GM12878 (cell line): Measurements from ENCODE around the gene SMIM32. TPM values are rescaled to one million over a fixed set of nuclear protein-coding genes. Genes with fewer than 3 reads are reported as not detected.

Experiments
- ATAC-seq: fragments of 200-7000 bp; cut with Tn5 transposase; 3 replicates; pipeline ENCODE4 v1.9.1; 2020; ENCODE audit warnings: mild to moderate bottlenecking, moderate library complexity
- BruUV-seq: library from RNA; stranded (reverse); fragments of 400-500 nt; replicated peaks from 2 replicates; lab custom pipeline; 2021; lab: Mats Ljungman, UMichigan
- CTCF ChIA-PET: fragments of 300-600 bp; sonication (Branson Sonifier 250); formaldehyde crosslinking; extraction: SDS; loops from one replicate; lab custom pipeline; 2021; ENCODE audit warnings: inconsistent platforms; lab: Yijun Ruan, JAX
- POLR2A ChIA-PET: fragments of 350-600 bp; formaldehyde crosslinking; extraction: SDS; loops from one replicate; lab custom pipeline; 2021; ENCODE audit warnings: inconsistent platforms; lab: Charles Lee
- RAD21 ChIA-PET: fragments of 300-600 bp; sonication (Branson Sonifier 250); formaldehyde crosslinking; loops from one replicate; lab custom pipeline; 2023; ENCODE audit warnings: antibody characterized with exemption; ENCODE audit not compliant: unreplicated experiment; lab: Charles Lee
- SMC1A ChIA-PET: fragments of 300-600 bp; sonication (Branson Sonifier 250); formaldehyde crosslinking; loops from one replicate; lab custom pipeline; 2023; ENCODE audit not compliant: unreplicated experiment, uncharacterized antibody; lab: Charles Lee
- DNase-seq: peaks from one replicate; pipeline ENCODE4 v3.0.0-alpha.2; 2011; ENCODE audit warnings: low read depth, low spot score
- FAIRE-seq: peaks from 3 replicates; lab custom pipeline; 2011; peaks lifted over from hg19 to GRCh38; lab: Jason Lieb, UNC
- H2AFZ ChIP-seq: 2 replicates; pipeline ENCODE4 v1.6.0; 2011; ENCODE audit warnings: low read depth, low read length, control low read depth; ENCODE audit not compliant: control insufficient read depth
- H3K27ac ChIP-seq: 2 replicates; pipeline ENCODE4 v1.5.1; 2011; ENCODE audit warnings: control low read depth; ENCODE audit not compliant: control insufficient read depth, insufficient read depth
- H3K27me3 ChIP-seq, 2 experiments: replicated peaks in 1 of 2; 2 replicates each; pipeline versions ENCODE4 v1.6.0 to v1.6.1; 2011; ENCODE audit warnings: low read length in 1 of 2; ENCODE audit not compliant: control insufficient read depth in 2 of 2, insufficient read depth in 2 of 2
- H3K36me3 ChIP-seq, 2 experiments: 2 replicates each; pipeline ENCODE4 v1.5.1; 2011; ENCODE audit warnings: low read length in 1 of 2; ENCODE audit not compliant: control insufficient read depth in 2 of 2, insufficient read depth in 2 of 2
- H3K4me1 ChIP-seq: 2 replicates; pipeline ENCODE4 v1.6.1; 2011; ENCODE audit warnings: mild to moderate bottlenecking, low read length, moderate library complexity, mixed read lengths; ENCODE audit not compliant: control insufficient read depth, insufficient read depth
- H3K4me2 ChIP-seq: 2 replicates; pipeline ENCODE4 v1.6.0; 2011; ENCODE audit warnings: control low read depth; ENCODE audit not compliant: control insufficient read depth, insufficient read depth
- H3K4me3 ChIP-seq: fragments of 200-600 bp; sonication (generic); 2 replicates; pipeline ENCODE4 v1.5.1; 2016
- H3K79me2 ChIP-seq: 2 replicates; pipeline ENCODE4 v1.6.0; 2011; ENCODE audit warnings: low read length; ENCODE audit not compliant: control insufficient read depth, insufficient read depth
- H3K9ac ChIP-seq: 2 replicates; pipeline ENCODE4 v1.8.0; 2011; ENCODE audit warnings: low read length, control low read depth, mixed read lengths; ENCODE audit not compliant: control insufficient read depth, insufficient read depth
- H3K9me3 ChIP-seq: replicated peaks from 3 replicates; pipeline ENCODE4 v1.5.1; 2011; ENCODE audit warnings: mild to moderate bottlenecking, low read length; ENCODE audit not compliant: control insufficient read depth, insufficient read depth
- H4K20me1 ChIP-seq: 2 replicates; pipeline ENCODE4 v1.6.0; 2011; ENCODE audit not compliant: control insufficient read depth, insufficient read depth
- ASH2L ChIP-seq: fragments of 300-600, 200-600 bp; sonication (generic); IDR thresholded peaks from 2 replicates; pipeline ENCODE4 v1.6.1; 2017; ENCODE audit warnings: low read depth, mild to moderate bottlenecking, borderline replicate concordance
- BCL11A ChIP-seq: IDR thresholded peaks from 2 replicates; pipeline ENCODE4 v1.6.1; 2011; ENCODE audit warnings: low read depth, low read length
- CHD2 ChIP-seq: IDR thresholded peaks from 2 replicates; pipeline ENCODE4 v1.6.1; 2011; ENCODE audit warnings: low read depth, low read length, improper control_type of control experiment, borderline replicate concordance
- MYC ChIP-seq: IDR thresholded peaks from 2 replicates; pipeline ENCODE4 v1.6.1; 2011; ENCODE audit warnings: mild to moderate bottlenecking, low read length, moderate library complexity, inconsistent platforms; ENCODE audit not compliant: insufficient read depth, insufficient replicate concordance, insufficient read length, severe bottlenecking
- NFYB ChIP-seq: IDR thresholded peaks from 2 replicates; pipeline ENCODE4 v1.6.1; 2011; ENCODE audit warnings: low read depth, mild to moderate bottlenecking, low read length, improper control_type of control experiment, moderate library complexity; ENCODE audit not compliant: insufficient read depth
- NR2C2 ChIP-seq: IDR thresholded peaks from 2 replicates; pipeline ENCODE4 v1.6.1; 2011; ENCODE audit warnings: borderline replicate concordance, low read depth; ENCODE audit not compliant: control insufficient read depth, insufficient read length
- POLR2A ChIP-seq: IDR thresholded peaks from 2 replicates; pipeline ENCODE4 v1.6.1; 2011; ENCODE audit warnings: low read depth, mild to moderate bottlenecking, low read length
- ZNF207 ChIP-seq: fragments of 450-650 bp; IDR thresholded peaks from 2 replicates; pipeline ENCODE4 v1.6.1; 2014; ENCODE audit warnings: antibody characterized with exemption, mild to moderate bottlenecking, borderline replicate concordance
- ZZZ3 ChIP-seq: IDR thresholded peaks from 2 replicates; pipeline ENCODE4 v1.6.1; 2011; ENCODE audit warnings: low read depth; ENCODE audit not compliant: control insufficient read depth, insufficient read length
- WGBS: methylation state at CpG from one replicate; pipeline ENCODE4 v1.1.6; 2016; ENCODE audit warnings: low lambda C conversion rate; ENCODE audit not compliant: insufficient replicate concordance, insufficient coverage; ENCODE audit errors: missing lambda C conversion rate; 5-methylcytosine and 5-hydroxymethylcytosine counted together
- in situ Hi-C: fragments of 300-500 bp; cut with MboI; formaldehyde crosslinking; loops from 9 replicates; pipeline ENCODE4 v1.14.3; 2018; ENCODE audit warnings: mixed read lengths
- intact Hi-C: fragments of 100-400 bp; cut with micrococcal nuclease; formaldehyde crosslinking; loops from one replicate; pipeline ENCODE4 v1.14.2; 2022; ENCODE audit not compliant: unreplicated experiment
- polyA plus RNA-seq, 11 experiments: library from polyadenylated mRNA; depleted of rRNA in 4 of 11; unstranded in 6 of 11; stranded (reverse) in 5 of 11; fragments of >200 nt; fragmentation: Nextera tagmentation in 4 of 11; fragmentation: Illumina TruSeq in 1 of 11; extraction: Ambion mirVana in 4 of 11; extraction: Trizol in 1 of 11; gene quantifications; 1 replicate in 1 of 11; 2 replicates in 10 of 11; pipeline versions ENCODE4 v1.2.1 to v1.2.3, GENCODE V29; 2011 to 2016; ENCODE audit warnings: inconsistent platforms in 2 of 11, missing spikeins in 2 of 11, low read depth in 1 of 11
- total RNA-seq, 4 experiments: library from RNA; depleted of rRNA in 3 of 4; stranded (reverse); fragments of >200 nt in 3 of 4; fragmentation: Illumina TruSeq in 1 of 4; extraction: Trizol in 1 of 4; gene quantifications; 2 replicates each; pipeline versions ENCODE4 v1.2.1 to v1.2.3, GENCODE V29; 2013 to 2021
- TF ChIP-seq, protein P1 (sequence below): fragments of 450-650 bp; IDR thresholded peaks from 2 replicates; pipeline ENCODE4 v1.6.1; 2018; ENCODE audit warnings: borderline replicate concordance, mild to moderate bottlenecking; ENCODE audit not compliant: partially characterized antibody
- TF ChIP-seq, protein P2 (sequence below): fragments of 450-650 bp; IDR thresholded peaks from 2 replicates; pipeline ENCODE4 v1.6.1; 2016; ENCODE audit warnings: mild to moderate bottlenecking
- TF ChIP-seq, protein P3 (sequence below): IDR thresholded peaks from 2 replicates; pipeline ENCODE4 v1.6.1; 2012; ENCODE audit warnings: low read length, inconsistent platforms

The SMIM32 gene
- total and polyA plus RNA-seq, 10 of the 15 experiments (the other 5 are each of a cell fraction or from before 2014, with no cell fraction given): not detected

DNA sequence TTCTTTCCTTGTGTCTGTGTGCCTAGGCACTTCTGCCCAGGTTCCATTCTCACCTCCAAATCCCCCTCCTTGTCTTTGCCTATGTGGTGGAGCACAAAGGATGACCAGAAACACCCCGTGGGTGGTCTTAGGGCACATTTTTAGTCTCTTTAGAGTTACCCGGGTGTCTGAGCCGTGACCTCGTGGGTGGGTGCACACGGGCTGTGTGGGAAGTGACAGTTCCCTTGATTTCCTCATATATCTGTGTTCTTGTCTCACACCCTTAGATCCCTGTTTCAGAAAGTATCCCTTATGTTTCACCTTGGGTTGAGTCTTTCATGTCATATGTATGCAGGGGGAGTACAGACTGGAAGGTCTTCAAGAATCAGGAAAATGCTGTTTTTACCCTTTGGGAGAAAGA lies 13.4 kb upstream of the SMIM32 start (continued):
- TF ChIP-seq ASH2L (no peak), ZNF207 (no peak), POLR2A (no peak), NR2C2 (no peak)
- TF ChIP-seq, protein P1, sequence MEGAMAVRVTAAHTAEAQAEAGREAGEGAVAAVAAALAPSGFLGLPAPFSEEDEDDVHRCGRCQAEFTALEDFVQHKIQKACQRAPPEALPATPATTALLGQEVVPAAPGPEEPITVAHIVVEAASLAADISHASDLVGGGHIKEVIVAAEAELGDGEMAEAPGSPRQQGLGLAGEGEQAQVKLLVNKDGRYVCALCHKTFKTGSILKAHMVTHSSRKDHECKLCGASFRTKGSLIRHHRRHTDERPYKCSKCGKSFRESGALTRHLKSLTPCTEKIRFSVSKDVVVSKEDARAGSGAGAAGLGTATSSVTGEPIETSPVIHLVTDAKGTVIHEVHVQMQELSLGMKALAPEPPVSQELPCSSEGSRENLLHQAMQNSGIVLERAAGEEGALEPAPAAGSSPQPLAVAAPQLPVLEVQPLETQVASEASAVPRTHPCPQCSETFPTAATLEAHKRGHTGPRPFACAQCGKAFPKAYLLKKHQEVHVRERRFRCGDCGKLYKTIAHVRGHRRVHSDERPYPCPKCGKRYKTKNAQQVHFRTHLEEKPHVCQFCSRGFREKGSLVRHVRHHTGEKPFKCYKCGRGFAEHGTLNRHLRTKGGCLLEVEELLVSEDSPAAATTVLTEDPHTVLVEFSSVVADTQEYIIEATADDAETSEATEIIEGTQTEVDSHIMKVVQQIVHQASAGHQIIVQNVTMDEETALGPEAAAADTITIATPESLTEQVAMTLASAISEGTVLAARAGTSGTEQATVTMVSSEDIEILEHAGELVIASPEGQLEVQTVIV: no peak
- TF ChIP-seq, protein P2, sequence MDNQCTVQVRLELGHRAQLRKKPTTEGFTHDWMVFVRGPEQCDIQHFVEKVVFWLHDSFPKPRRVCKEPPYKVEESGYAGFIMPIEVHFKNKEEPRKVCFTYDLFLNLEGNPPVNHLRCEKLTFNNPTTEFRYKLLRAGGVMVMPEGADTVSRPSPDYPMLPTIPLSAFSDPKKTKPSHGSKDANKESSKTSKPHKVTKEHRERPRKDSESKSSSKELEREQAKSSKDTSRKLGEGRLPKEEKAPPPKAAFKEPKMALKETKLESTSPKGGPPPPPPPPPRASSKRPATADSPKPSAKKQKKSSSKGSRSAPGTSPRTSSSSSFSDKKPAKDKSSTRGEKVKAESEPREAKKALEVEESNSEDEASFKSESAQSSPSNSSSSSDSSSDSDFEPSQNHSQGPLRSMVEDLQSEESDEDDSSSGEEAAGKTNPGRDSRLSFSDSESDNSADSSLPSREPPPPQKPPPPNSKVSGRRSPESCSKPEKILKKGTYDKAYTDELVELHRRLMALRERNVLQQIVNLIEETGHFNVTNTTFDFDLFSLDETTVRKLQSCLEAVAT: no peak
- TF ChIP-seq, protein P3, sequence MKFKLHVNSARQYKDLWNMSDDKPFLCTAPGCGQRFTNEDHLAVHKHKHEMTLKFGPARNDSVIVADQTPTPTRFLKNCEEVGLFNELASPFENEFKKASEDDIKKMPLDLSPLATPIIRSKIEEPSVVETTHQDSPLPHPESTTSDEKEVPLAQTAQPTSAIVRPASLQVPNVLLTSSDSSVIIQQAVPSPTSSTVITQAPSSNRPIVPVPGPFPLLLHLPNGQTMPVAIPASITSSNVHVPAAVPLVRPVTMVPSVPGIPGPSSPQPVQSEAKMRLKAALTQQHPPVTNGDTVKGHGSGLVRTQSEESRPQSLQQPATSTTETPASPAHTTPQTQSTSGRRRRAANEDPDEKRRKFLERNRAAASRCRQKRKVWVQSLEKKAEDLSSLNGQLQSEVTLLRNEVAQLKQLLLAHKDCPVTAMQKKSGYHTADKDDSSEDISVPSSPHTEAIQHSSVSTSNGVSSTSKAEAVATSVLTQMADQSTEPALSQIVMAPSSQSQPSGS: no peak

DNA sequence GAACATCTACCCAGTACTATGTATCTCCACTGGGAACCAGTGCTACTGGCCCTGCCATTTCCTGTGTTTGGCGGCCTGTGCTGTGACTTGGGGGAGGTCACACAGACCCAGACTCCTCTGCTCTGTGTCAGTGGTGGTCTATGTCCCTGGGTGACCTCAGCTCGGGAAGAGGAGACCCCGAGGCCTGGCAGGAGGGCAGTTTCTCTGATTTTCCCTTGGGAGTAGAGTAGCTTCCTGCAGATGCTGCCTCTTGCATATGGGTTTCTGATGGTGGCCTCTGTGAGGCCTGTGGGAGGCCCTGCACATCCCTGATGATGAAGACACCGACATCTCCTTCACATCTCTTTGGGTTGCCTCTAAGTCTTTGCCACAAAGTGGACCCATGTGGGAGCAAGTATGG lies 13.0 kb upstream of the SMIM32 start:
- intact Hi-C loops (no loop called here), in situ Hi-C loops (no loop called here)
- H4K20me1 ChIP-seq: no peaks in the 10 kb centered on the region; the same call in 1 of the 2 replicates
- RAD21 ChIA-PET: no interaction called here
- H3K79me2 ChIP-seq: no peaks in the 10 kb centered on the region
- 5% methylated on average over 4 of the region's 4 CpGs for WGBS
- H3K9me3 ChIP-seq: no peaks in the 10 kb centered on the region
- no peak overlapping the region for H3K4me3 ChIP-seq
- FAIRE-seq (no peak), DNase-seq (no peak), ATAC-seq (no peak)
- no peak overlapping the region for H2AFZ ChIP-seq
- H3K9ac ChIP-seq: no peak overlapping the region
- no peak overlapping the region for H3K4me2 ChIP-seq
- no TSS peak for BruUV-seq
- TF ChIP-seq BCL11A (no peak), NFYB (no peak), ZZZ3 (no peak), CHD2 (no peak), MYC (no peak)
- SMC1A ChIA-PET: no interaction called here
- POLR2A ChIA-PET: no interaction called here
- peaks cover 0 to 2% of the 10 kb centered on the region in 2 experiments; a peak in 2 of 4 replicates for H3K27me3 ChIP-seq
- no peaks in the 10 kb centered on the region for H3K4me1 ChIP-seq
- no peak overlapping the region for H3K27ac ChIP-seq
- CTCF ChIA-PET: no interaction called here
- no peaks in the 10 kb centered on the region for H3K36me3 ChIP-seq
